HT-29 (cell line): ENCODE data around the gene SFXN2. TPM values are rescaled to one million over a fixed set of nuclear protein-coding genes. Genes with fewer than 3 reads are reported as not detected.
A peak's percentile ranks its signal among the peaks of the same experiment; 100 is the strongest.
"Not testable (repeated sequence)": the region's sequence is repeated elsewhere in the genome, so short reads cannot be mapped to it uniquely, and the experiment has no call there.

Source experiments
- DNase-seq: peaks from one replicate; pipeline ENCODE4 v3.0.0-alpha.2; 2015; ENCODE audit warnings: low spot score
- total RNA-seq: library from RNA; depleted of rRNA; stranded (reverse); fragments of >200 nt; shearing (Covaris generic); gene quantifications from 2 replicates; pipeline ENCODE4 v1.2.3, GENCODE V29; 2014

Gene SFXN2
- total RNA-seq, 1 experiment from 2014 or later = 33.4 TPM

DNA sequence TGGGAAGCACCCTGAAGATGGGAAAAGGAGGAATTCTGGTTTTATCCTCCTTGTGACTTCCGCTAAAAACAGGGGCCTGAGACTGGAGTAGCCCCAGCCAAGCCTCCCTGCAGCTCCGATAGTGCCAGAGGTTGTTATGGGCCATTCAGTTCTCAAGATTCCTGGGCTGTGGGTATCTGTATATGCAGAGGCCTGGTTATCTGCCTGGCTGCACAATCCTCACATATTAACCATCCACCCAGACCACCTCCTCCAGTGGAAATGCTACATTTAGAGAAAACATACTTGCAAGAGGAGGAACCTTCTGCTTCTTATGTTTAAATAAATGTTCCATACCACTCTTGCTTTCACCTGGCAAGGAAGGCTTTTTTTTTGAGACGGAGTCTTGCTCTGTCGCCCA is 34.8 kb upstream of the SFXN2 start:
- no peak for DNase-seq

GRCh38 chr10:102681696-102682095 is 32.7 kb upstream of the SFXN2 start:
- DNase-seq = no peak

GRCh38 chr10:102682416-102682815 is 32.0 kb upstream of the SFXN2 start:
- peak; percentile 53 for DNase-seq

DNA sequence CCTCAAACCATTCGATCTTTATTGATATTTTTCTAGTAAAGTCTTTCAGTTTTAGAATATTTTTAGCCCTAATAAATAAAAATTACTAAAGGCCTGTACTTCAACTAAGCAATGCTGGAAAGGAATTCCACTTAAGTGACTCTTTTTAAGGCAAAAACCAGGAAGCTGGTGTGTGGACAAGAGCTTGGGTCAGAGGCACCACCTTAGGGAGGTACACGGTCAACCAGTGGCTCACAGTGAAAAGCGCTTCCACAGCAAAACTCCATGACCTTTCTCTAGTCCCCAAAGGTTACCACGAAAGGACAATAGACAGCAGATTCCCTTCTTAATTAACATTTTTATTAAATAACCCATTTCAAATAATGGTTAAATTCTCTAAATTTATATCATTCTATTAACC is 31.5 kb upstream of the SFXN2 start:
- DNase-seq = no peak

- DNase-seq = no peak
These were observed 30.7 kb upstream of the SFXN2 start for GRCh38 chr10:102683736-102684135.

- no peak for DNase-seq
These were observed 23.0 kb upstream of the SFXN2 start for GRCh38 chr10:102691285-102692066.

DNA sequence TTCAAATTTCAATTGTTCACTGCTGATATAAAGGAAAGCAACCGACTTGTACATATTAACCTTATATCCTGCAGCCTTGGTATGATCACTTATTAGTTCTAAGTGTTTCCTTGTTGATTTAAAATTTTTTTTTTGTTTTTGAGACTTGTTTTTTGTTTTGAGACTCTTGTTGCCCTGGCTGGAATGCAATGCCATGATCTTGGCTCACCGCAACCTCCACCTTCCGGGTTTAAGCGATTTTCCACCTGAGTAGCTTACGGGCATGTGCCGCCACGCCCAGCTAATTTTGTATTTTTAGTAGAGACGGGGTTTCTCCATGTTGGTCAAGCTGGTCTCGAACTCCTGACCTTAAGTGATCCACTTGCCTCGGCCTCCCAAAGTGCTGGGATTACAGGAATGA is 19.0 kb upstream of the SFXN2 start:
- DNase-seq = not testable (repeated sequence)

DNA sequence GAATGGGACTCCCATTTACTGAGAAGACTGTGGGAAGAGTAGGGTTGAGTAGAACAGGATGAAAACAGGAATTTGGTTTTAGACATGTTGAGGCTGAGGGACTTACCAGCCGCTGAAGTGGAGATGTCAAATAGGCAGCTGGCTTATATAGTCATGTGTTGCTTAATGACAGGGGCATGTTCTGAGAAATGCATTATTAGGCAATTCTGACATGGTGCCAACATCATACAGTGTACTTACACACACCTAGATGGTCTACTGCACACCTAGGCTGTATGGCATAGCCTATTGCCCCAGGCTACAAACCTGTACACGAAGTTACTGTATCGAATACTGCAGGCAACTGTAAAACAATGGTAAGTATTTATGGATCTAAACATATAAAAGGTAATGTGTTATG is 17.7 kb upstream of the SFXN2 start:
- DNase-seq = no peak

GRCh38 chr10:102698894-102699293 is 15.5 kb upstream of the SFXN2 start:
- no peak for DNase-seq

DNA sequence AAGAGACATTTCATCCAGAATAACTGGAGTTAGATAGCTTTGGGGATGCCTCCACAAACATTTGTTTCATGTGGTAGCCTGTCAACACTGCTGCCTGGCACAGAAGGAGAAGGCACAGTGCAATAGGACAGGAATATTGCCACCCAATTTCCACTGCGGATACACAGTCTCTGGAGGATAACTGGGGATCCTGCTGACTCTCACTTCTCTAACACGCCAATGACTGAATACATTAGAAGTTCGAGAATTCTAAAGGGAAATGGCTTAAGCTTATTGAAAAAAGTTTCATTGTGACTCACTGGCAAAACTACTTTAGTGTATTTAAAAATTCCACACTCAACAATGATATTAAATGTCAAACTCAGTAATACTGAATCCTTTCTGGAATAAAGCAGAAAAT is 13.2 kb upstream of the SFXN2 start:
- no peak for DNase-seq

DNA sequence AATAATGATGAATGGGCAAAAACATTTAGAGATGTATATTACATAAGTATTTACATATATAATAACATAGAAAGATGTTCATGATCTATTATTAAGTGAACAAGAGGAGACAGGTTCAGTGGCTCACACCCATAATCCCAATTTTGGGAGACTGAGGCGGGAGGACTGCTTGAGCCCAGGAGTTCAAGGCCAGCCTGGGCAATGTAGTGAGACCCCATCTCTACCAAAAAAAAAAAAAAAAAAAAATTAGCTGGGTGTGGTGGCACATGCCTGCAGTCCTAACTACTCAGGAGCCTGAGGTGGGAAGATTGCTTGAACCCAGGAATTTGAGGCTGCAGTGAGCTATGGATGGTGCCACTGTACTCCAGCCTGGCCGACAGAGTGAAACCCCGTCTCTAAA is 12.6 kb upstream of the SFXN2 start:
- DNase-seq = no peak

DNA sequence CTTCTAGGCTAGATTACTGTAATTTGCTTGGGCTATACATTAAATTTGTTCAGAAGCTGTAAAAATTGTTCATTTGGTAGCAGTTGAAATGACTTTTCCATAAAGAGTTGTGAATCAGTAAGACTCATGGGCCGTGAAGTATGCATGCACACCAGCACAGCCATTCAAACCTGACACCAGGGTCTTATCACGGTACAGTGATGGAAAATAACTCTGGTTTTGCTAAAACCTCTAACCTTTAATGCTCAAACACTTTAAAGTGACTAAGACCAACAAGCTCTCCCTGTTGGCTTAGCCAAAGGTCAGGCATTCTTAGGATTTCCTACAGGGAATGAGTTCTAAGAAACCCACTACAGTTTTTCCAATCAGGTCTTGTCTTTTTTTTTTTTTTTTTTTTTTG is 11.7 kb upstream of the SFXN2 start:
- DNase-seq = no peak

GRCh38 chr10:102704915-102705314 is 9.5 kb upstream of the SFXN2 start:
- no peak for DNase-seq

DNA sequence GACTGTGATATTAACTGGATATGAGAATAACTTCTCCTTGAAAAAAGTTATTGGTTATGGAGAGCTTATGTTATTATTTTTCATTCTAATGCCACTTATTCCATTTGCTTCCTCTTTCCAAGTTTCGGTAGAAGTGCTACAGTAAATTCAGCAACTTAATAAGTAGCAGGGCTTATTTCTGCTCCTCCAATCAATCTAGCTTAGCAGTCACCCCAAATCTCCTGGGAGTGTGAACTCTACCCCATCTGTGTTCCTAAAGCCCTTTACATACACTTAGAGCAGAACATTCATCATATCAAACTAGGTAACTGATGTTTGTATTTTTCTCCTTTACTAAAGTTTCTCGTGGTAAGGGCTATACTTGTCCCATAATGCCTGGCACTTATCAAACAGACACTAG is 8.9 kb upstream of the SFXN2 start:
- DNase-seq = no peak

DNA sequence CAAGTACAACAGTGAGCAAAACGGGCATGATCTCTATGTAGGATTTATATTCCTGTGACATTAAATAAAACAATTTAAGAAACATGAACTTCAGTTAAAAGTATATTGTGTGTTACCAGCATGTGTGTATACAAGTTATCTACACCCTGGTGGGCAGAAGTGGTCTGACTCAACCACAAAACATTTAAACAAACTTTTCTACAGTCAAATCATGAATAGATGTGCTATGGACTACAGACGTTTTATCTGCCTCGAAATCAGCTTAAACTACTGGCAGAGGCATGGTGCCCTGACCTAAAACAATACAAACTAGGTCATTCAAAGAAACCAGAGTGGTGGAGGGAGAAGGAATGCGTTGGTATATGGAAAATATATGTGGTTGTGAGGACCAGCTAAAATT is 3.8 kb upstream of the SFXN2 start:
- DNase-seq = no peak

DNA sequence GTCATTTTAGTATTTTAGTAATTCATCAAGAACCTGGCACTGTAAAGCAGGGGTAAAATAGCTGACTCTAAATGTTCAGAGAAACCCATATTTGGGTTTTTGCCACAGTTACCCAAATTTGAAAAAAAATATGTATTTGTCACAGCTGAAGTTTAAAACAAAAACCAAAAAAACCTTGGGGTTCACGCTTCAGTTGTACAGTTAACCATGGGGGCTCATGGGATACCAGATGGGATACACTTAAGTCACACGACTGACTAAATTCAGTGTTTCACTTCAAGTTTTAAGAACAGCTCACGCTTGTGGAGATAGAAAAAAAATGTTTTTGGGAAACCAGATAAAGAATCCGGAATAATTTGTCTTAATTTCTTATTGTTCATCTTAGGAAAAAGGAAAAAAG is 2.3 kb upstream of the SFXN2 start:
- DNase-seq = no peak

DNA sequence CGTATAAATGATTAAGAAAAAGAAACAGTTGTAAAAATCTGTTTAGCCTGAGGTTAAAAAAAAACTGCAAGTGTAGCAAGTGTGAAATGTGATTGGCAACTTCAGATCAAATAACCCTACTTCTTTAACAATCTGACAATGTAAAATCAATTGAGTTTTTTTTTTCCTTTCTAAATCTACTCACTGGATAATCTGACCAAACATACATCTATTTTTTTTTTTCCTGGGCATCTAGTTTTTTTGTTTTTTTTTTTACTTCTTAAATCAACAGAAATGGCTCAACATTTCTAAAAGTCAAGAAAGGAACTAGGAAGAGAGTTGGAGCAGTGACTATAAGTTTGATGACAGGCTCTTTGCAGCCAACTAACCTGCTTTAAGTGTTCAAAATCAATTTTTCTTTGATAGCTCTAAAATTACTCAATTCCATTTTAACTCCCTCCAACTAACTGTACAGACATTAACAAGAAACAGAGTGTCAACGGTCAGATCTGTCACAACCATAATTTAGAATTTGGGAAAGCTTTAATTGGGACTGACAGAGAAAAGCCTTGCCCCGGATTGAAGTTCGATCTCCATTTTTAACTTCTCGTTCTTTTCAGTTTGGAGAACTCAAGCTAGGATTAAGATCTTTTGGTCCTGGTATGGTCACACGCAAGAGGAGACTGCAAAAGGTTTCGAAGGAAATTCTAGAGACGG is 1.4 kb upstream of the SFXN2 start:
- DNase-seq = no peak

- no peak for DNase-seq
These were observed 960 bp upstream of the SFXN2 start for GRCh38 chr10:102713539-102713813.

DNA sequence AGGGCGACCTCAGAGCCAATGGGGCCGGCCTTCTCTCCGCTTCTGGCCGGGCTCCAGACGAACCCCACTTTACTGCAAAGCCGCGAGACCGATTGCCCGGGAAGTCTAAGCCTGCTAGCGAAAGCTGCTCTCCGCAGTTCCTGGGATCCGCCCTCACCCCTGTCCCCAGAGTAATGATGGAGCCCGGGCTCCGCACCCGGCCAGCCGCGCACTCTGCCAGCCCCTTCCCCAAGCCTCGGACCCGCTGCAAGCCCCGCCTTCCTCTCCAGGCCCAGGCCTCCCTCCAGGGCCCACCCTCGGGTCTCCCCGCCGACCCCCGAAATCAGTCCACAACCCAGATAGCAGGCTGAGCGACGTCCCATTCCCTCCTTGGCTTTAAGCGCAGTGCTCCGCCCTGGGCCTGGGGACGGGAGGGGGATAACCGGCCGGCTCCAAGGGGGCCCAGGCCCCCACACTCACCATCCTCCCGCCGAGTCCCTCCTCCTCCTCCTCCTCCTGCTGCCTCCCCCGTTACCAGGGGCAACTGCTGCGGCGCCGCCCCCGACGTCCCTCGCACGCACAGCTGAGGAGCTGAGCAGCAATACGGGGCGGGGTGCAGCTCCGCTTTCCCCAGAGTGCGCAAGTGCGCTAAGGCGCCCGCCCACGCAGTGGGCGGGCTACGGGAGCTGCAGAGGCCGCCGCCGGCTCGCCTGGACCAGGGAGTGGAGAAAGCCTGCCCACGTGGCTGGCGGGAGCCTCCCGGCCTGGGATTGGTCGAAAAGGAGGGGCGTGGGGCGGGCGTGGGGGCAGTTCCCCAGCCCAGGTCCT is 419 bp upstream of the SFXN2 start, which contains the start of gene ARL3:
ARL3 (minus strand) TSS at position 584 of the 807 bp plus-strand sequence; CDS start at position 462, 122 bp downstream.
- DNase-seq = peak; percentile 99

- no peak for DNase-seq
These were observed 1.4 kb downstream of the SFXN2 start for GRCh38 chr10:102715880-102716279.

DNA sequence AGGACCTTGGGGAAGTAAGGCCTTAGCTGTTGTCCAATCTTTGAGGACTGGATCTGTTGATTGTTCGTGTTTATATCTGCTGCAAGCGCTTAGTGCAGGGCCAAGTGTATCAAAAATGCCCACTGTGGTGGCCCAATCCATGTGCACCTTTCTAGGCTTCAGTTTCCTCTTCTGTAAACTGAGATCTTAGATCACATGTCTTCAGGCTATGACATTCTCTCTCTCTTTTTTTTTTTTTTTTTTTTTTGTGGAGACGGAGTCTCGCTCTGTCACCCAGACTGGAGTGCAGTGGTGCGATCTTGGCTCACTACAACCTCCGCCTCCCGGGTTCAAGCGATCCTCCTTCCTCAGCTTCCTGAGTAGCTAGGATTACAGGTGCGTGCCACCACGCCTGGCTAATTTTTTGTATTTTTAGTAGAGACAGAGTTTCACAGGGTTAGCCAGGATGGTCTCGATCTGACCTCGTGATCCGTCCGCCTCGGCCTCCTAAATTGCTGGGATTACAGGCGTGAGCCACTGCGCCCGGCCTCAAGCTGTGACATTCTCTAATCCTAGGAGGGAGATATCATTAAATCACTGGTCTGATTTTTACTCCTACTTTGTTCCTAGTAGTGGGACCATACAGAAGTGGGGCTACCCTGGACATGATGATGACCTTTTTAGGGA is 2.6 kb downstream of the SFXN2 start:
- DNase-seq = not testable (repeated sequence)

DNA sequence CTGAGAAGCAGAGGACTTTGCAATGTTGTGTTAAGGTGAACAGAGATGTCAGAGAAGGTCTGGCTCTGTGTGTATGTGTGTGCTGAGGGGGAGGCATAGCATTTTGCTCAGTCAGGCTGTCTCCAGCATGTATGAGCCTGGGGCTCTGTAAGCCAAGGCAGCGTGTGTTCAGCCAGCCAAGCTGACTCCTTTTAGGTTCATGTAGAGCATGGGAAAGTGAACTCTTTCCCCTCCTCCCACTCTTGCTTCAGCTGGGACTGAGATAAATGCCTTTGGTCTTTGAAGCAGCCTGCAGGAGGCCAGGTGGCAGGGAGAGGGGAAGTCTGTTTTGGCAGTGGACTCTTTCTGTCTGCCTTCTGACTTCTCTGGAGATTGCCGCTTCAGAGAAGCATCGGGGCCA is 3.8 kb downstream of the SFXN2 start:
- DNase-seq = no peak
